WTC11 (cell line): ENCODE results near the gene LSM3. TPM values are rescaled to one million over a fixed set of nuclear protein-coding genes. Genes with fewer than 3 reads are reported as not detected.

Experiments used
- ATAC-seq: fragments of 200-7000 bp; cut with Tn5 transposase; 2 replicates; pipeline ENCODE4 v1.10.0; 2021; ENCODE audit warnings: mild to moderate bottlenecking, moderate library complexity
- CTCF ChIA-PET: fragments of 300-600 bp; sonication (Branson Sonifier 250); formaldehyde crosslinking; loops from one replicate; lab custom pipeline; 2021; ENCODE audit warnings: antibody characterized with exemption; lab: Charles Lee
- POLR2A ChIA-PET: fragments of 350-600 bp; sonication (Branson Sonifier 250); formaldehyde crosslinking; loops from one replicate; lab custom pipeline; 2021; ENCODE audit warnings: antibody characterized with exemption; lab: Charles Lee
- DNase-seq: peaks from one replicate; pipeline ENCODE4 v3.0.0; 2021; ENCODE audit warnings: low spot score
- H3K27ac Mint-ChIP-seq: 2 replicates; pipeline ENCODE4 v1.8.0; 2021; ENCODE audit warnings: mixed read lengths
- H3K27me3 Mint-ChIP-seq: 2 replicates; pipeline ENCODE4 v1.8.0; 2021; ENCODE audit warnings: low read depth, mild to moderate bottlenecking, moderate library complexity, mixed read lengths
- H3K36me3 Mint-ChIP-seq: 2 replicates; pipeline ENCODE4 v1.8.0; 2021; ENCODE audit warnings: mixed read lengths
- H3K4me1 Mint-ChIP-seq: 2 replicates; pipeline ENCODE4 v1.8.0; 2022; ENCODE audit warnings: mixed read lengths
- H3K4me3 Mint-ChIP-seq: 2 replicates; pipeline ENCODE4 v1.8.0; 2021; ENCODE audit warnings: mild to moderate bottlenecking, moderate library complexity, mixed read lengths
- H3K9me3 Mint-ChIP-seq: 2 replicates; pipeline ENCODE4 v1.8.0; 2021; ENCODE audit warnings: mixed read lengths
- ESRRA ChIP-seq: sonication (generic); formaldehyde crosslinking; IDR thresholded peaks from 2 replicates; pipeline ENCODE4 v1.8.1; 2022; ENCODE audit warnings: mild to moderate bottlenecking, missing genetic modification reagents, borderline replicate concordance
- FOXJ3 ChIP-seq: sonication (generic); formaldehyde crosslinking; IDR thresholded peaks from 2 replicates; pipeline ENCODE4 v1.9.0; 2021; ENCODE audit warnings: missing genetic modification reagents, mild to moderate bottlenecking, borderline replicate concordance
- SMAD3 ChIP-seq: sonication (generic); formaldehyde crosslinking; IDR thresholded peaks from 2 replicates; pipeline ENCODE4 v1.8.0; 2022; ENCODE audit warnings: missing genetic modification reagents, mild to moderate bottlenecking, borderline replicate concordance
- ZNF121 ChIP-seq: sonication (generic); formaldehyde crosslinking; IDR thresholded peaks from 2 replicates; pipeline ENCODE4 v1.8.0; 2023; ENCODE audit warnings: missing genetic modification reagents
- ZNF317 ChIP-seq: sonication (generic); formaldehyde crosslinking; IDR thresholded peaks from 2 replicates; pipeline ENCODE4 v1.8.1; 2023; ENCODE audit warnings: low read depth, mild to moderate bottlenecking, moderate library complexity, missing genetic modification reagents, borderline replicate concordance
- total RNA-seq: library from RNA; stranded (reverse); gene quantifications from 3 replicates; pipeline ENCODE4 v1.2.3, GENCODE V29; 2021
- TF ChIP-seq, protein P1 (sequence below): sonication (generic); formaldehyde crosslinking; IDR thresholded peaks from 2 replicates; pipeline ENCODE4 v1.8.0; 2023; ENCODE audit warnings: mild to moderate bottlenecking, missing genetic modification reagents
- TF ChIP-seq, protein P2 (sequence below): fragments of 200-600 bp; IDR thresholded peaks from 2 replicates; pipeline ENCODE4 v1.8.0; 2022; ENCODE audit warnings: antibody characterized with exemption
- TF ChIP-seq, protein P3 (sequence below): sonication (generic); formaldehyde crosslinking; IDR thresholded peaks from 2 replicates; pipeline ENCODE4 v1.8.0; 2023; ENCODE audit warnings: missing genetic modification reagents, mild to moderate bottlenecking, borderline replicate concordance
- TF ChIP-seq, protein P4 (sequence below): fragments of 250-450 bp; sonication (Bioruptor Pico); IDR thresholded peaks from 2 replicates; pipeline ENCODE4 v2.1.2; 2022; ENCODE audit warnings: mild to moderate bottlenecking, moderate library complexity
- TF ChIP-seq, protein P5 (sequence below): fragments of 250-450 bp; sonication (Bioruptor Pico); IDR thresholded peaks from 2 replicates; pipeline ENCODE4 v1.9.0; 2021; ENCODE audit warnings: mild to moderate bottlenecking
- TF ChIP-seq, protein P6 (sequence below): fragments of 250-450 bp; sonication (Bioruptor Pico); IDR thresholded peaks from 2 replicates; pipeline ENCODE4 v1.8.0; 2021; ENCODE audit warnings: mild to moderate bottlenecking
- TF ChIP-seq, protein P7 (sequence below): sonication (generic); formaldehyde crosslinking; IDR thresholded peaks from 2 replicates; pipeline ENCODE4 v1.8.1; 2022; ENCODE audit warnings: low read depth, mild to moderate bottlenecking, moderate library complexity, missing genetic modification reagents, borderline replicate concordance

LSM3 gene
- total RNA-seq, 1 experiment from 2014 or later = 21.4 TPM

DNA sequence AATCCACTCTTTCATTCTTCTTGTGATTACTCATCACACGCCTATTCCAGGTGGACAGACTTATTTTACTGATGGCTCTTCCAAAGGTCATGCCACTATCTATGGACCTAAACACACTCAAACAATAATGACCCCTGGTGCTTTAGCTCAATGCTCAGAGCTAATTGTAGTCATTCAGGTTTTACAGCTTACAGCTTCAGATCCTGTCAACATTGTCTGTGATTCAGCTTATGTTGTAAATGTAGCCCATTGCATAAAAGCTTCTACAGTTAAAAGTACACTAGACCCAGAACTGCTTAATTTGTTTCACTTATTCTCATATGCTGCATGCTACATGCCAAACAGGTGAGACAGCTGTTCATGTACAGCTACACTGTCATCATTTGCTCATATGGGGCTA is 49.2 kb downstream of the LSM3 start:
- H3K27me3 Mint-ChIP-seq = peaks cover 20% of the 10 kb centered on the region
- POLR2A ChIA-PET = no interaction called here
- no peak overlapping the region for H3K4me3 Mint-ChIP-seq
- peaks cover 30% of the 10 kb centered on the region for H3K4me1 Mint-ChIP-seq
- TF ChIP-seq ZNF317 (CRISPR knock-in tag) (no peak), ESRRA (no peak), FOXJ3 (CRISPR knock-in tag) (no peak), SMAD3 (CRISPR knock-in tag) (no peak), ZNF121 (CRISPR knock-in tag) (no peak)
- TF ChIP-seq, protein P1, sequence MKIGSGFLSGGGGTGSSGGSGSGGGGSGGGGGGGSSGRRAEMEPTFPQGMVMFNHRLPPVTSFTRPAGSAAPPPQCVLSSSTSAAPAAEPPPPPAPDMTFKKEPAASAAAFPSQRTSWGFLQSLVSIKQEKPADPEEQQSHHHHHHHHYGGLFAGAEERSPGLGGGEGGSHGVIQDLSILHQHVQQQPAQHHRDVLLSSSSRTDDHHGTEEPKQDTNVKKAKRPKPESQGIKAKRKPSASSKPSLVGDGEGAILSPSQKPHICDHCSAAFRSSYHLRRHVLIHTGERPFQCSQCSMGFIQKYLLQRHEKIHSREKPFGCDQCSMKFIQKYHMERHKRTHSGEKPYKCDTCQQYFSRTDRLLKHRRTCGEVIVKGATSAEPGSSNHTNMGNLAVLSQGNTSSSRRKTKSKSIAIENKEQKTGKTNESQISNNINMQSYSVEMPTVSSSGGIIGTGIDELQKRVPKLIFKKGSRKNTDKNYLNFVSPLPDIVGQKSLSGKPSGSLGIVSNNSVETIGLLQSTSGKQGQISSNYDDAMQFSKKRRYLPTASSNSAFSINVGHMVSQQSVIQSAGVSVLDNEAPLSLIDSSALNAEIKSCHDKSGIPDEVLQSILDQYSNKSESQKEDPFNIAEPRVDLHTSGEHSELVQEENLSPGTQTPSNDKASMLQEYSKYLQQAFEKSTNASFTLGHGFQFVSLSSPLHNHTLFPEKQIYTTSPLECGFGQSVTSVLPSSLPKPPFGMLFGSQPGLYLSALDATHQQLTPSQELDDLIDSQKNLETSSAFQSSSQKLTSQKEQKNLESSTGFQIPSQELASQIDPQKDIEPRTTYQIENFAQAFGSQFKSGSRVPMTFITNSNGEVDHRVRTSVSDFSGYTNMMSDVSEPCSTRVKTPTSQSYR (CRISPR knock-in tag) = no peak
- TF ChIP-seq, protein P2, sequence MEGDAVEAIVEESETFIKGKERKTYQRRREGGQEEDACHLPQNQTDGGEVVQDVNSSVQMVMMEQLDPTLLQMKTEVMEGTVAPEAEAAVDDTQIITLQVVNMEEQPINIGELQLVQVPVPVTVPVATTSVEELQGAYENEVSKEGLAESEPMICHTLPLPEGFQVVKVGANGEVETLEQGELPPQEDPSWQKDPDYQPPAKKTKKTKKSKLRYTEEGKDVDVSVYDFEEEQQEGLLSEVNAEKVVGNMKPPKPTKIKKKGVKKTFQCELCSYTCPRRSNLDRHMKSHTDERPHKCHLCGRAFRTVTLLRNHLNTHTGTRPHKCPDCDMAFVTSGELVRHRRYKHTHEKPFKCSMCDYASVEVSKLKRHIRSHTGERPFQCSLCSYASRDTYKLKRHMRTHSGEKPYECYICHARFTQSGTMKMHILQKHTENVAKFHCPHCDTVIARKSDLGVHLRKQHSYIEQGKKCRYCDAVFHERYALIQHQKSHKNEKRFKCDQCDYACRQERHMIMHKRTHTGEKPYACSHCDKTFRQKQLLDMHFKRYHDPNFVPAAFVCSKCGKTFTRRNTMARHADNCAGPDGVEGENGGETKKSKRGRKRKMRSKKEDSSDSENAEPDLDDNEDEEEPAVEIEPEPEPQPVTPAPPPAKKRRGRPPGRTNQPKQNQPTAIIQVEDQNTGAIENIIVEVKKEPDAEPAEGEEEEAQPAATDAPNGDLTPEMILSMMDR = no peak
- TF ChIP-seq, protein P3, sequence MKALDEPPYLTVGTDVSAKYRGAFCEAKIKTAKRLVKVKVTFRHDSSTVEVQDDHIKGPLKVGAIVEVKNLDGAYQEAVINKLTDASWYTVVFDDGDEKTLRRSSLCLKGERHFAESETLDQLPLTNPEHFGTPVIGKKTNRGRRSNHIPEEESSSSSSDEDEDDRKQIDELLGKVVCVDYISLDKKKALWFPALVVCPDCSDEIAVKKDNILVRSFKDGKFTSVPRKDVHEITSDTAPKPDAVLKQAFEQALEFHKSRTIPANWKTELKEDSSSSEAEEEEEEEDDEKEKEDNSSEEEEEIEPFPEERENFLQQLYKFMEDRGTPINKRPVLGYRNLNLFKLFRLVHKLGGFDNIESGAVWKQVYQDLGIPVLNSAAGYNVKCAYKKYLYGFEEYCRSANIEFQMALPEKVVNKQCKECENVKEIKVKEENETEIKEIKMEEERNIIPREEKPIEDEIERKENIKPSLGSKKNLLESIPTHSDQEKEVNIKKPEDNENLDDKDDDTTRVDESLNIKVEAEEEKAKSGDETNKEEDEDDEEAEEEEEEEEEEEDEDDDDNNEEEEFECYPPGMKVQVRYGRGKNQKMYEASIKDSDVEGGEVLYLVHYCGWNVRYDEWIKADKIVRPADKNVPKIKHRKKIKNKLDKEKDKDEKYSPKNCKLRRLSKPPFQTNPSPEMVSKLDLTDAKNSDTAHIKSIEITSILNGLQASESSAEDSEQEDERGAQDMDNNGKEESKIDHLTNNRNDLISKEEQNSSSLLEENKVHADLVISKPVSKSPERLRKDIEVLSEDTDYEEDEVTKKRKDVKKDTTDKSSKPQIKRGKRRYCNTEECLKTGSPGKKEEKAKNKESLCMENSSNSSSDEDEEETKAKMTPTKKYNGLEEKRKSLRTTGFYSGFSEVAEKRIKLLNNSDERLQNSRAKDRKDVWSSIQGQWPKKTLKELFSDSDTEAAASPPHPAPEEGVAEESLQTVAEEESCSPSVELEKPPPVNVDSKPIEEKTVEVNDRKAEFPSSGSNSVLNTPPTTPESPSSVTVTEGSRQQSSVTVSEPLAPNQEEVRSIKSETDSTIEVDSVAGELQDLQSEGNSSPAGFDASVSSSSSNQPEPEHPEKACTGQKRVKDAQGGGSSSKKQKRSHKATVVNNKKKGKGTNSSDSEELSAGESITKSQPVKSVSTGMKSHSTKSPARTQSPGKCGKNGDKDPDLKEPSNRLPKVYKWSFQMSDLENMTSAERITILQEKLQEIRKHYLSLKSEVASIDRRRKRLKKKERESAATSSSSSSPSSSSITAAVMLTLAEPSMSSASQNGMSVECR (CRISPR knock-in tag) = no peak
- TF ChIP-seq, protein P4, sequence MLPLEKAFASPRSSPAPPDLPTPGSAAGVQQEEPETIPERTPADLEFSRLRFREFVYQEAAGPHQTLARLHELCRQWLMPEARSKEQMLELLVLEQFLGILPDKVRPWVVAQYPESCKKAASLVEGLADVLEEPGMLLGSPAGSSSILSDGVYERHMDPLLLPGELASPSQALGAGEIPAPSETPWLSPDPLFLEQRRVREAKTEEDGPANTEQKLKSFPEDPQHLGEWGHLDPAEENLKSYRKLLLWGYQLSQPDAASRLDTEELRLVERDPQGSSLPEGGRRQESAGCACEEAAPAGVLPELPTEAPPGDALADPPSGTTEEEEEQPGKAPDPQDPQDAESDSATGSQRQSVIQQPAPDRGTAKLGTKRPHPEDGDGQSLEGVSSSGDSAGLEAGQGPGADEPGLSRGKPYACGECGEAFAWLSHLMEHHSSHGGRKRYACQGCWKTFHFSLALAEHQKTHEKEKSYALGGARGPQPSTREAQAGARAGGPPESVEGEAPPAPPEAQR = no peak
- TF ChIP-seq, protein P5, sequence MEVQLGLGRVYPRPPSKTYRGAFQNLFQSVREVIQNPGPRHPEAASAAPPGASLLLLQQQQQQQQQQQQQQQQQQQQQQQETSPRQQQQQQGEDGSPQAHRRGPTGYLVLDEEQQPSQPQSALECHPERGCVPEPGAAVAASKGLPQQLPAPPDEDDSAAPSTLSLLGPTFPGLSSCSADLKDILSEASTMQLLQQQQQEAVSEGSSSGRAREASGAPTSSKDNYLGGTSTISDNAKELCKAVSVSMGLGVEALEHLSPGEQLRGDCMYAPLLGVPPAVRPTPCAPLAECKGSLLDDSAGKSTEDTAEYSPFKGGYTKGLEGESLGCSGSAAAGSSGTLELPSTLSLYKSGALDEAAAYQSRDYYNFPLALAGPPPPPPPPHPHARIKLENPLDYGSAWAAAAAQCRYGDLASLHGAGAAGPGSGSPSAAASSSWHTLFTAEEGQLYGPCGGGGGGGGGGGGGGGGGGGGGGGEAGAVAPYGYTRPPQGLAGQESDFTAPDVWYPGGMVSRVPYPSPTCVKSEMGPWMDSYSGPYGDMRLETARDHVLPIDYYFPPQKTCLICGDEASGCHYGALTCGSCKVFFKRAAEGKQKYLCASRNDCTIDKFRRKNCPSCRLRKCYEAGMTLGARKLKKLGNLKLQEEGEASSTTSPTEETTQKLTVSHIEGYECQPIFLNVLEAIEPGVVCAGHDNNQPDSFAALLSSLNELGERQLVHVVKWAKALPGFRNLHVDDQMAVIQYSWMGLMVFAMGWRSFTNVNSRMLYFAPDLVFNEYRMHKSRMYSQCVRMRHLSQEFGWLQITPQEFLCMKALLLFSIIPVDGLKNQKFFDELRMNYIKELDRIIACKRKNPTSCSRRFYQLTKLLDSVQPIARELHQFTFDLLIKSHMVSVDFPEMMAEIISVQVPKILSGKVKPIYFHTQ (CRISPR knock-in tag) = no peak
- TF ChIP-seq, protein P6, sequence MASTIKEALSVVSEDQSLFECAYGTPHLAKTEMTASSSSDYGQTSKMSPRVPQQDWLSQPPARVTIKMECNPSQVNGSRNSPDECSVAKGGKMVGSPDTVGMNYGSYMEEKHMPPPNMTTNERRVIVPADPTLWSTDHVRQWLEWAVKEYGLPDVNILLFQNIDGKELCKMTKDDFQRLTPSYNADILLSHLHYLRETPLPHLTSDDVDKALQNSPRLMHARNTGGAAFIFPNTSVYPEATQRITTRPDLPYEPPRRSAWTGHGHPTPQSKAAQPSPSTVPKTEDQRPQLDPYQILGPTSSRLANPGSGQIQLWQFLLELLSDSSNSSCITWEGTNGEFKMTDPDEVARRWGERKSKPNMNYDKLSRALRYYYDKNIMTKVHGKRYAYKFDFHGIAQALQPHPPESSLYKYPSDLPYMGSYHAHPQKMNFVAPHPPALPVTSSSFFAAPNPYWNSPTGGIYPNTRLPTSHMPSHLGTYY (CRISPR knock-in tag) = no peak
- TF ChIP-seq, protein P7, sequence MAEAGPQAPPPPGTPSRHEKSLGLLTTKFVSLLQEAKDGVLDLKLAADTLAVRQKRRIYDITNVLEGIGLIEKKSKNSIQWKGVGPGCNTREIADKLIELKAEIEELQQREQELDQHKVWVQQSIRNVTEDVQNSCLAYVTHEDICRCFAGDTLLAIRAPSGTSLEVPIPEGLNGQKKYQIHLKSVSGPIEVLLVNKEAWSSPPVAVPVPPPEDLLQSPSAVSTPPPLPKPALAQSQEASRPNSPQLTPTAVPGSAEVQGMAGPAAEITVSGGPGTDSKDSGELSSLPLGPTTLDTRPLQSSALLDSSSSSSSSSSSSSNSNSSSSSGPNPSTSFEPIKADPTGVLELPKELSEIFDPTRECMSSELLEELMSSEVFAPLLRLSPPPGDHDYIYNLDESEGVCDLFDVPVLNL (CRISPR knock-in tag) = no peak
- CTCF ChIA-PET = interaction anchor here (1.4 to 8.2 kb wide), 2 partner anchors 12 to 24 kb away, joined by 8 to 43 read pairs; no protein-coding TSS in a partner anchor
- DNase-seq (no peak), ATAC-seq (no peak)
- H3K9me3 Mint-ChIP-seq = peaks cover 16% of the 10 kb centered on the region
- no peak overlapping the region for H3K27ac Mint-ChIP-seq
- H3K36me3 Mint-ChIP-seq = peaks cover 10% of the 10 kb centered on the region
